Upper lobe of left lung (tissue), 6 donors: ENCODE measurements around the gene LSP1. TPM values are rescaled to one million over a fixed set of nuclear protein-coding genes. Genes with fewer than 3 reads are reported as not detected.
A peak's percentile ranks its signal among the peaks of the same experiment; 100 is the strongest.

Experiments
- ATAC-seq, 2 donors: fragments of 200-7000 bp; cut with Tn5 transposase; one replicate each; pipeline ENCODE4 v1.9.1; 2022; ENCODE audit warnings: mild to moderate bottlenecking in 2 of 2, moderate library complexity in 2 of 2; ENCODE audit not compliant: low FRiP score in 2 of 2
- DNase-seq, 2 donors: peaks; one replicate each; pipeline ENCODE4 v3.0.0-alpha.2; 2019 to 2020
- H3K27ac ChIP-seq, 4 donors: fragments of 200-600 bp; sonication (generic); one replicate each; pipeline ENCODE4 v1.5.1; 2016 to 2019
- H3K27me3 ChIP-seq, 4 donors: fragments of 200-600 bp; sonication (generic); one replicate each; pipeline ENCODE4 v1.5.1; 2017 to 2019
- H3K36me3 ChIP-seq, 4 donors: fragments of 200-600 bp; sonication (generic); one replicate each; pipeline ENCODE4 v1.5.1; 2016 to 2019
- H3K4me1 ChIP-seq, 4 donors: fragments of 200-600 bp; sonication (generic); one replicate each; pipeline ENCODE4 v1.5.1; 2018 to 2019
- H3K4me3 ChIP-seq, 4 donors: fragments of 200-600 bp; sonication (generic); one replicate each; pipeline ENCODE4 v1.5.1; 2017 to 2019; ENCODE audit warnings: mild to moderate bottlenecking in 2 of 4, moderate library complexity in 1 of 4
- H3K9me3 ChIP-seq, 4 donors: fragments of 200-600 bp; sonication (generic); one replicate each; pipeline ENCODE4 v1.5.1; 2018 to 2019
- EP300 ChIP-seq, 4 donors: sonication (generic); formaldehyde crosslinking; IDR thresholded peaks; one replicate each; pipeline ENCODE4 v1.5.1; 2017; ENCODE audit warnings: antibody characterized with exemption in 4 of 4, control low read depth in 2 of 4
- POLR2A ChIP-seq, 4 donors: fragments of 450-650 bp; IDR thresholded peaks; one replicate each; pipeline ENCODE4 v1.5.1; 2016 to 2017; ENCODE audit warnings: antibody characterized with exemption in 4 of 4, mild to moderate bottlenecking in 2 of 4
- POLR2AphosphoS5 ChIP-seq, 2 donors: sonication (generic); formaldehyde crosslinking; IDR thresholded peaks; one replicate each; pipeline ENCODE4 v1.5.1; 2017; ENCODE audit warnings: antibody characterized with exemption in 2 of 2
- WGBS, 2 donors: methylation state at CpG; one replicate each; pipeline ENCODE4 v1.1.5; 2017 to 2018; 5-methylcytosine and 5-hydroxymethylcytosine counted together
- total RNA-seq, 6 donors: library from RNA; depleted of rRNA in 4 of 6; stranded (reverse); fragments of >200 nt in 4 of 6; gene quantifications; one replicate each; pipeline versions ENCODE4 v1.1.0 to v1.2.1, GENCODE V29; 2016 to 2021
- TF ChIP-seq, protein P1 (sequence below), 6 experiments: fragments of 450-650 bp in 4 of 6; fragments of 200-600 bp in 2 of 6; sonication (generic) in 2 of 6; IDR thresholded peaks; one replicate each; pipeline ENCODE4 v1.5.1; 2016 to 2019; ENCODE audit warnings: antibody characterized with exemption in 6 of 6
- donor health status: DM: no; HTN: no; CAD: no; lungs with moderate emphysema.
- donor health status: DM: no; HTN: yes; CAD: no; lungs with severe emphysema.

The LSP1 gene
- total RNA-seq, 6 donors from 2014 or later: 29.3 to 162 (median 66.2) TPM

DNA sequence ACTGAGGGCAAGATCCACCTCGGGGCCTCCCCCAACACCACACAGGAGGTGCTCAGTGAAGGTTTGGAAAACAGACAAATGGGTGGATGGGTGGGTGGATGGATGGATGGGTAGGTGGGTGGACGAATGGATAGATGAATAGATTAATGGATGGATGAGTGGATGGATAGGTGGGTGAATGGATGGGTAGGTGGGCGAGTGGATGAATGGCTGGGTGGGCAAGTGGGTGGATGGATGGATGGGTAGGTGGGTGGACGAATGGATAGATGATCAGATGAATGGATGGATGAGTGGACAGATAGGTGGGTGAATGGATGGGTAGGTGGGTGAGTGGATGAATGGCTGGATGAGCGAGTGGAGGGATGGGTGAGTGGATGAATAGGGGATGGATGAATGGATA is 39.7 kb downstream of the LSP1 start:
- TF ChIP-seq POLR2A (IDR thresholded peaks at IDR 0.05) (no peak), EP300 (IDR thresholded peaks at IDR 0.05) (no peak), POLR2AphosphoS5 (IDR thresholded peaks at IDR 0.05) (no peak)
- TF ChIP-seq, protein P1, sequence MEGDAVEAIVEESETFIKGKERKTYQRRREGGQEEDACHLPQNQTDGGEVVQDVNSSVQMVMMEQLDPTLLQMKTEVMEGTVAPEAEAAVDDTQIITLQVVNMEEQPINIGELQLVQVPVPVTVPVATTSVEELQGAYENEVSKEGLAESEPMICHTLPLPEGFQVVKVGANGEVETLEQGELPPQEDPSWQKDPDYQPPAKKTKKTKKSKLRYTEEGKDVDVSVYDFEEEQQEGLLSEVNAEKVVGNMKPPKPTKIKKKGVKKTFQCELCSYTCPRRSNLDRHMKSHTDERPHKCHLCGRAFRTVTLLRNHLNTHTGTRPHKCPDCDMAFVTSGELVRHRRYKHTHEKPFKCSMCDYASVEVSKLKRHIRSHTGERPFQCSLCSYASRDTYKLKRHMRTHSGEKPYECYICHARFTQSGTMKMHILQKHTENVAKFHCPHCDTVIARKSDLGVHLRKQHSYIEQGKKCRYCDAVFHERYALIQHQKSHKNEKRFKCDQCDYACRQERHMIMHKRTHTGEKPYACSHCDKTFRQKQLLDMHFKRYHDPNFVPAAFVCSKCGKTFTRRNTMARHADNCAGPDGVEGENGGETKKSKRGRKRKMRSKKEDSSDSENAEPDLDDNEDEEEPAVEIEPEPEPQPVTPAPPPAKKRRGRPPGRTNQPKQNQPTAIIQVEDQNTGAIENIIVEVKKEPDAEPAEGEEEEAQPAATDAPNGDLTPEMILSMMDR (IDR thresholded peaks at IDR 0.05): no peak
- no peaks in the 10 kb centered on the region for H3K27me3 ChIP-seq
- no peaks in the 10 kb centered on the region for H3K36me3 ChIP-seq
- H3K27ac ChIP-seq: no peak overlapping the region
- 67 to 90% methylated on average over 5 of the region's 5 CpGs for WGBS, 2 donors
- ATAC-seq (no peak), DNase-seq (no peak)
- H3K4me3 ChIP-seq: no peak overlapping the region
- H3K4me1 ChIP-seq: peaks cover 0 to 4% (median 0%) of the 10 kb centered on the region in 4 donors
- H3K9me3 ChIP-seq: no peaks in the 10 kb centered on the region

DNA sequence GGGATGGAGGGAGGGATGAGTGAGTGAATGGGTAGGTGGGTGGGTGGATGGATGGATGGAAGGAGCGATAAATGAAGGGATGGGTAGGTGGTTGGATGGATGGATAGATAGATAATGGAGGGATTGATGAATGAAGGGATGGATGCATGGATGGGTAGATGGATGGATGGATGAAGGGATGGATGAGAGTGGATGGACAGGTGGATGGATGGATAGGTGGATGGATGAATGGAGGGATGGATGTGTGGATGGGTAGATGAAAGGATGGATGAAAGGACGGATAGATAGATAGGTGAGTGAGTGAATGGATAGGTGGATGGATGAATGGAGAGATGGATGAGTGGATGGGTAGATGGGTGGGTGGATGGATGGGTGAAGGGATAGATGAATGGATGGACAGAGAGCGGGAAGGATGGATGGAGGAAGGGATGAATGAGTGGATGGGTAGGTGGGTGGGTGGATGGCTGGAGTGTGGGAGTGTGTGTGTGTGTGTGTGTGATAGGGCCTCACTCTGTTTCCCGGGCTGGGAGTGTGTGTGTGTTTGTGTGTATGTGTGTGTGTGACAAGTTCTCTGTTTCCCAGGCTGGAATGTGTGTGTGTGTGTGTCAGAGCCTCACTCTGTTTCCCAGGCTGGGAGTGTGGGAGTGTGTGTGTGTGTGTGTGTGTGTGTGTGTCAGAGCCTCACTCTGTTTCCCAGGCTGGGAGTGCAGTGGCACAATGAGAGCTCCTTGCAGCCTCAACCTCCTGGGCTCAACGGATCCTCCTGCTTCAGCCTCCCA is 40.9 kb downstream of the LSP1 start:
- 85 to 96% methylated on average over 3 to 4 of the region's 5 CpGs for WGBS, 2 donors
- ATAC-seq: no peak
- DNase-seq: no peak
- no peaks in the 10 kb centered on the region for H3K9me3 ChIP-seq
- H3K27ac ChIP-seq: no peak overlapping the region
- TF ChIP-seq, protein P1 (IDR thresholded peaks at IDR 0.05): no peak
- TF ChIP-seq POLR2A (IDR thresholded peaks at IDR 0.05) (no peak), POLR2AphosphoS5 (IDR thresholded peaks at IDR 0.05) (no peak), EP300 (IDR thresholded peaks at IDR 0.05) (no peak)
- H3K4me3 ChIP-seq: no peak overlapping the region
- no peaks in the 10 kb centered on the region for H3K36me3 ChIP-seq
- H3K4me1 ChIP-seq: peaks cover 0 to 3% (median 0%) of the 10 kb centered on the region in 4 donors
- no peaks in the 10 kb centered on the region for H3K27me3 ChIP-seq

DNA sequence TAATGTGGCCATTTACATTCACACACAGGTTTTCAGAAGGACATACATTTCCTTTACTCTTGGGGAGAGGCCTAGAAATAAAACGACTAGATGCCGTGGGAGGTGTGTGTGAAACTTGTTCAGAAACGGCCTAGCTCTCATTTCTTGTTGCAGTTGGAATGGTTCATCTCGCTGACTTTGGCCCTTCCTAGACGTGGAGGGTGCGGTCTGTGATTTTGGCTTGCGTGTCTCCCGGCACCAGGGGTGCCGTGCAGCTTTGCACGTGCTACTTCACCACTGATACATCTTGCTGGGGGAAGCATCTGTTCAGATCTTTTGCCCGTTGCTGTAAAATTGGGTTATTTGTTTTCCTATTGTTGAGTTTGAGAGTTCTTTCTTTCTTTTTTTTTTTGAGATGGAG is 41.9 kb downstream of the LSP1 start:
- Histone ChIP-seq H3K4me1 (no peaks in the 10 kb centered on the region), H3K27ac (no peak overlapping the region), H3K9me3 (no peaks in the 10 kb centered on the region), H3K36me3 (no peaks in the 10 kb centered on the region), H3K27me3 (no peaks in the 10 kb centered on the region), H3K4me3 (no peak overlapping the region)
- WGBS, 2 donors: 93 to 97% methylated on average over 11 of the region's 11 CpGs
- DNase-seq (no peak), ATAC-seq (no peak)
- TF ChIP-seq POLR2A (IDR thresholded peaks at IDR 0.05) (no peak), EP300 (IDR thresholded peaks at IDR 0.05) (no peak), POLR2AphosphoS5 (IDR thresholded peaks at IDR 0.05) (no peak)
- TF ChIP-seq, protein P1 (IDR thresholded peaks at IDR 0.05): no peak

DNA sequence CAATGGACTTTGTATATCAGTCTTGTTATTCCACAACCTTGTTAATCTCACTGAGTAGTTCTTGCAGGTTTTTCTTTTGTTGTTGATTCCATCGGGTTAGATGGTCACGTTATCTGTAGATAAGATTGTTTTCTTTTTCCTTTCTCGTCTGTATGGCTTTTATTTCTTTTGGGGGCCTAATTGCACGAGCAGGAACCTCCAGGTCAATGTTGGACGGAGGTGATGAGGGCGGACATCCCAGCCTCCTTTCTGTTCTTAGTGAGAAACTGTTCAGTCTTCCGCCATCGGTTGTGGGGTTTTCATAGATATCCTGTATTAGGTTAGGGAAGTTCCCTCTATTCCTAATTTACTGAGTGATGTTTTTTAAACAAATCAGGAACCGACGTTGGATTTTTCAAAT is 43.6 kb downstream of the LSP1 start:
- H3K27me3 ChIP-seq: no peaks in the 10 kb centered on the region
- no peaks in the 10 kb centered on the region for H3K9me3 ChIP-seq
- no peaks in the 10 kb centered on the region for H3K36me3 ChIP-seq
- H3K4me3 ChIP-seq: peak overlapping the region in 1 of 4 donors; percentile 21
- H3K4me1 ChIP-seq: no peaks in the 10 kb centered on the region
- 44 to 49% methylated on average over 10 of the region's 10 CpGs for WGBS, 2 donors
- DNase-seq (no peak), ATAC-seq (no peak)
- no peak overlapping the region for H3K27ac ChIP-seq
- TF ChIP-seq, protein P1 (IDR thresholded peaks at IDR 0.05): no peak
- TF ChIP-seq POLR2AphosphoS5 (IDR thresholded peaks at IDR 0.05) (no peak), EP300 (IDR thresholded peaks at IDR 0.05) (no peak), POLR2A (IDR thresholded peaks at IDR 0.05) (no peak)

DNA sequence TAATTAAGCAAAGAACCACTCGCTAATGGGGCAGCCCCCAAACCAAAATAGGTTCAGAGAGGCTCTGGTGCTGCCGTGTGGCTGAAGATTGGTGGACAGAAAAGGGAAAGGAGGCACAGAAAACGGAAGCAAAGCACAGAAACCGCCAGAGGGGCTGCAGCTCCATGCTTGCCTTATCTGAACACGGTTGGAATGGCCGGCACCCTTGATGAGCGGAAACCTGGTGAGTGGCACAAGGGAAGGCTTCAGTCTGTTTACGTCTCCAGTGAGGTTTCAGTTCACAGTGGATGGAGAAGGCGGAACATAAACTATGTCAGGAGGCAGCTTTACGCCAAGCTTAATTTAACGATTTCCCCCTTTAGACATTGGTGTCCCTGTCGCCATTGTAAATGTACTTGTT is 44.0 kb downstream of the LSP1 start:
- H3K27me3 ChIP-seq: no peaks in the 10 kb centered on the region
- no peaks in the 10 kb centered on the region for H3K4me1 ChIP-seq
- H3K36me3 ChIP-seq: no peaks in the 10 kb centered on the region
- no peak overlapping the region for H3K27ac ChIP-seq
- H3K9me3 ChIP-seq: no peaks in the 10 kb centered on the region
- 64 to 66% methylated on average over 12 of the region's 12 CpGs for whole genome bisulfite sequencing, 2 donors
- ATAC-seq (peak in 1 of 2 donors; percentile 48), DNase-seq (no peak)
- peak overlapping the region in 2 of 4 donors; percentile 15 to 21 for H3K4me3 ChIP-seq
- TF ChIP-seq EP300 (IDR thresholded peaks at IDR 0.05) (no peak), POLR2A (IDR thresholded peaks at IDR 0.05) (no peak), POLR2AphosphoS5 (IDR thresholded peaks at IDR 0.05) (no peak)
- TF ChIP-seq, protein P1 (IDR thresholded peaks at IDR 0.05): no peak
